GM12878 (cell line): ENCODE results near the gene PHF11. TPM values are rescaled to one million over a fixed set of nuclear protein-coding genes. Genes with fewer than 3 reads are reported as not detected.

ENCODE experiments used
- ASH2L ChIP-seq: fragments of 300-600, 200-600 bp; sonication (generic); IDR thresholded peaks from 2 replicates; pipeline ENCODE4 v1.6.1; 2017; ENCODE audit warnings: low read depth, mild to moderate bottlenecking, borderline replicate concordance
- CEBPZ ChIP-seq: fragments of 150-350 bp; IDR thresholded peaks from 2 replicates; pipeline ENCODE4 v1.6.1; 2016; ENCODE audit warnings: low read depth, low read length
- CREM ChIP-seq: IDR thresholded peaks from 2 replicates; pipeline ENCODE4 v1.6.1; 2014; ENCODE audit warnings: antibody characterized with exemption, low read depth
- EED ChIP-seq: sonication (generic); IDR thresholded peaks from 2 replicates; pipeline ENCODE4 v1.6.1; 2016; ENCODE audit warnings: antibody characterized with exemption, low read depth
- FOXM1 ChIP-seq: IDR thresholded peaks from 2 replicates; pipeline ENCODE4 v1.6.1; 2012; ENCODE audit warnings: low read depth, mild to moderate bottlenecking, inconsistent platforms, low read length, moderate library complexity
- JUNB ChIP-seq: IDR thresholded peaks from 2 replicates; pipeline ENCODE4 v1.6.1; 2016; ENCODE audit warnings: antibody characterized with exemption, mild to moderate bottlenecking
- JUND ChIP-seq: IDR thresholded peaks from 2 replicates; pipeline ENCODE4 v1.6.1; 2012; ENCODE audit warnings: low read depth, mild to moderate bottlenecking, low read length, improper control_type of control experiment, moderate library complexity
- NKRF ChIP-seq: fragments of 450-650 bp; conservative IDR thresholded peaks from 2 replicates; pipeline ENCODE4 v1.6.1; 2017; ENCODE audit warnings: mild to moderate bottlenecking, moderate library complexity
- PAX5 ChIP-seq: IDR thresholded peaks from 2 replicates; pipeline ENCODE4 v1.6.1; 2011; ENCODE audit warnings: low read depth, low read length, borderline replicate concordance
- SRF ChIP-seq, 2 experiments: IDR thresholded peaks; 2 replicates each; pipeline ENCODE4 v1.6.1; 2011; ENCODE audit warnings: low read depth in 2 of 2, low read length in 2 of 2, mild to moderate bottlenecking in 1 of 2, moderate library complexity in 1 of 2
- STAT3 ChIP-seq: IDR thresholded peaks from 2 replicates; pipeline ENCODE4 v1.6.1; 2011; ENCODE audit warnings: low read depth, low read length, improper control_type of control experiment
- ZNF217 ChIP-seq: fragments of 450-650 bp; IDR thresholded peaks from 2 replicates; pipeline ENCODE4 v1.6.1; 2017; ENCODE audit warnings: antibody characterized with exemption, mild to moderate bottlenecking
- ZSCAN29 ChIP-seq: fragments of 450-650 bp; IDR thresholded peaks from 2 replicates; pipeline ENCODE4 v1.6.1; 2017; ENCODE audit warnings: mild to moderate bottlenecking, moderate library complexity
- polyA plus RNA-seq, 11 experiments: library from polyadenylated mRNA; depleted of rRNA in 4 of 11; unstranded in 6 of 11; stranded (reverse) in 5 of 11; fragments of >200 nt; fragmentation: Nextera tagmentation in 4 of 11; fragmentation: Illumina TruSeq in 1 of 11; extraction: Ambion mirVana in 4 of 11; extraction: Trizol in 1 of 11; gene quantifications; 1 replicate in 1 of 11; 2 replicates in 10 of 11; pipeline versions ENCODE4 v1.2.1 to v1.2.3, GENCODE V29; 2011 to 2016; ENCODE audit warnings: inconsistent platforms in 2 of 11, missing spikeins in 2 of 11, low read depth in 1 of 11
- total RNA-seq, 4 experiments: library from RNA; depleted of rRNA in 3 of 4; stranded (reverse); fragments of >200 nt in 3 of 4; fragmentation: Illumina TruSeq in 1 of 4; extraction: Trizol in 1 of 4; gene quantifications; 2 replicates each; pipeline versions ENCODE4 v1.2.1 to v1.2.3, GENCODE V29; 2013 to 2021
- TF ChIP-seq, protein P1 (sequence below): IDR thresholded peaks from 2 replicates; pipeline ENCODE4 v1.6.1; 2012; ENCODE audit warnings: low read length, inconsistent platforms
- TF ChIP-seq, protein P2 (sequence below): IDR thresholded peaks from 2 replicates; pipeline ENCODE4 v1.6.1; 2012; ENCODE audit warnings: low read depth, low read length, improper control_type of control experiment
- TF ChIP-seq, protein P3 (sequence below): fragments of 450-650 bp; IDR thresholded peaks from 2 replicates; pipeline ENCODE4 v1.6.1; 2017; ENCODE audit warnings: mild to moderate bottlenecking, low read depth, inconsistent platforms; ENCODE audit not compliant: poor library complexity, severe bottlenecking
- TF ChIP-seq, protein P4 (sequence below): fragments of 450-650 bp; IDR thresholded peaks from 2 replicates; pipeline ENCODE4 v1.6.1; 2017; ENCODE audit warnings: low read depth, mild to moderate bottlenecking, moderate library complexity

The PHF11 gene
- total and polyA plus RNA-seq, 10 of the 15 experiments (the other 5 are each of a cell fraction or from before 2014, with no cell fraction given), result 16.9 to 77.3 (median 32.7) TPM

DNA sequence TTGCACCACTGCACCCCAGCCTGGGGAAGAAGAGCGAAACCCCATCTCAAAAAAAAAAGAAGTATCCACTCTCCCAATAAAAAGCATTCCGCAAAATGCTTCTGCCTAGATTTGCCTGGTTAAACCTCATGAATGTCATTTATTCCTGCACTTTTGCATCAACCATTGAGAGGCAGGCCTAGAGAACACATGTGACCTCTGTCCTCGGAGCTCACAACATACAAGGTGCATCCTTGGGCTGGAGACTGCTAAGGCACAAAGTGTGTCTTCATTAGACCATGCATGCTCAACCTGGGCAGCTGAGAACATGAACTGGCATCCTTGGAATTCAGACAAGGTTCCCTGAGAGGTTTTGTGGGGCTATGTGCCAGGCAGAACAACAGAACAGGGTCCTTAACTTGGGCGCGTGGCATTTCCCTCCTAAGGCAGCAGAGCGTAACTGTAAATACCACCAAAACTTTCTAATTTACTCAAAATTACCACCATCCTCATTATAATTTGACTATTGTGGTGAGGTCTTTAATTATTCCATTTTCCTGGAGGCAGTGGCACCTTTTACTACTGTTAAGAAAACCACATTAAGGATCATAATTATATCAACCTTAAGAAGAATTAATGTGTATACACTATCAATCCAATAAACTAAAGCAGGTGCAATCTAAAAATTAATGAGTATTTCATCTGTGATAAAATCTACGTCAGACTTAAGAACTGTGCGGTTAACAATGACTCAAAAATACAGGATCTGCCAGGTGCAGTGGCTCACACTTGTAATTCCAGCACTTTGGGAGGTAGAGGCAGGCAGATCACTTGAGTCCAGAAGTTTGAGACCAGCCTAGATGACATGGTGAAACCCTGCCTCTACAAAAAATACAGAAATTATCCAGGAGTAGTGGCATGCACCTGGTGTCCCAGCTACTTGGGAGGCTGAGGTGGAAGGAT, 75.8 kb downstream of the PHF11 start (continued):
- TF ChIP-seq, protein P1, sequence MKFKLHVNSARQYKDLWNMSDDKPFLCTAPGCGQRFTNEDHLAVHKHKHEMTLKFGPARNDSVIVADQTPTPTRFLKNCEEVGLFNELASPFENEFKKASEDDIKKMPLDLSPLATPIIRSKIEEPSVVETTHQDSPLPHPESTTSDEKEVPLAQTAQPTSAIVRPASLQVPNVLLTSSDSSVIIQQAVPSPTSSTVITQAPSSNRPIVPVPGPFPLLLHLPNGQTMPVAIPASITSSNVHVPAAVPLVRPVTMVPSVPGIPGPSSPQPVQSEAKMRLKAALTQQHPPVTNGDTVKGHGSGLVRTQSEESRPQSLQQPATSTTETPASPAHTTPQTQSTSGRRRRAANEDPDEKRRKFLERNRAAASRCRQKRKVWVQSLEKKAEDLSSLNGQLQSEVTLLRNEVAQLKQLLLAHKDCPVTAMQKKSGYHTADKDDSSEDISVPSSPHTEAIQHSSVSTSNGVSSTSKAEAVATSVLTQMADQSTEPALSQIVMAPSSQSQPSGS, result peak; percentile 38; the same call in 1 of the 2 replicates
- peak; percentile 60 for TF ChIP-seq EED
- TF ChIP-seq PAX5, result peak; percentile 99
- peak; percentile 88 for TF ChIP-seq JUNB
- 0 out of 2 replicates have a peak, but pooled peaks have one; percentile 37 for TF ChIP-seq FOXM1
- no peak for TF ChIP-seq NKRF
- TF ChIP-seq ZNF217, result peak; percentile 96
- TF ChIP-seq CREM, result peak; percentile 55
- TF ChIP-seq, protein P2, sequence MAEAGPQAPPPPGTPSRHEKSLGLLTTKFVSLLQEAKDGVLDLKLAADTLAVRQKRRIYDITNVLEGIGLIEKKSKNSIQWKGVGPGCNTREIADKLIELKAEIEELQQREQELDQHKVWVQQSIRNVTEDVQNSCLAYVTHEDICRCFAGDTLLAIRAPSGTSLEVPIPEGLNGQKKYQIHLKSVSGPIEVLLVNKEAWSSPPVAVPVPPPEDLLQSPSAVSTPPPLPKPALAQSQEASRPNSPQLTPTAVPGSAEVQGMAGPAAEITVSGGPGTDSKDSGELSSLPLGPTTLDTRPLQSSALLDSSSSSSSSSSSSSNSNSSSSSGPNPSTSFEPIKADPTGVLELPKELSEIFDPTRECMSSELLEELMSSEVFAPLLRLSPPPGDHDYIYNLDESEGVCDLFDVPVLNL, result no peak
- TF ChIP-seq ZSCAN29, result no peak
- TF ChIP-seq, protein P3, sequence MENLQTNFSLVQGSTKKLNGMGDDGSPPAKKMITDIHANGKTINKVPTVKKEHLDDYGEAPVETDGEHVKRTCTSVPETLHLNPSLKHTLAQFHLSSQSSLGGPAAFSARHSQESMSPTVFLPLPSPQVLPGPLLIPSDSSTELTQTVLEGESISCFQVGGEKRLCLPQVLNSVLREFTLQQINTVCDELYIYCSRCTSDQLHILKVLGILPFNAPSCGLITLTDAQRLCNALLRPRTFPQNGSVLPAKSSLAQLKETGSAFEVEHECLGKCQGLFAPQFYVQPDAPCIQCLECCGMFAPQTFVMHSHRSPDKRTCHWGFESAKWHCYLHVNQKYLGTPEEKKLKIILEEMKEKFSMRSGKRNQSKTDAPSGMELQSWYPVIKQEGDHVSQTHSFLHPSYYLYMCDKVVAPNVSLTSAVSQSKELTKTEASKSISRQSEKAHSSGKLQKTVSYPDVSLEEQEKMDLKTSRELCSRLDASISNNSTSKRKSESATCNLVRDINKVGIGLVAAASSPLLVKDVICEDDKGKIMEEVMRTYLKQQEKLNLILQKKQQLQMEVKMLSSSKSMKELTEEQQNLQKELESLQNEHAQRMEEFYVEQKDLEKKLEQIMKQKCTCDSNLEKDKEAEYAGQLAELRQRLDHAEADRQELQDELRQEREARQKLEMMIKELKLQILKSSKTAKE, result peak; percentile 19
- TF ChIP-seq, protein P4, sequence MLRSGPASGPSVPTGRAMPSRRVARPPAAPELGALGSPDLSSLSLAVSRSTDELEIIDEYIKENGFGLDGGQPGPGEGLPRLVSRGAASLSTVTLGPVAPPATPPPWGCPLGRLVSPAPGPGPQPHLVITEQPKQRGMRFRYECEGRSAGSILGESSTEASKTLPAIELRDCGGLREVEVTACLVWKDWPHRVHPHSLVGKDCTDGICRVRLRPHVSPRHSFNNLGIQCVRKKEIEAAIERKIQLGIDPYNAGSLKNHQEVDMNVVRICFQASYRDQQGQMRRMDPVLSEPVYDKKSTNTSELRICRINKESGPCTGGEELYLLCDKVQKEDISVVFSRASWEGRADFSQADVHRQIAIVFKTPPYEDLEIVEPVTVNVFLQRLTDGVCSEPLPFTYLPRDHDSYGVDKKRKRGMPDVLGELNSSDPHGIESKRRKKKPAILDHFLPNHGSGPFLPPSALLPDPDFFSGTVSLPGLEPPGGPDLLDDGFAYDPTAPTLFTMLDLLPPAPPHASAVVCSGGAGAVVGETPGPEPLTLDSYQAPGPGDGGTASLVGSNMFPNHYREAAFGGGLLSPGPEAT, result peak; percentile 23; the same call in 1 of the 2 replicates
- no peak for TF ChIP-seq CEBPZ
- TF ChIP-seq ASH2L, result no peak
- no peak for TF ChIP-seq STAT3
- TF ChIP-seq JUND, result no peak
- no peak for TF ChIP-seq SRF (IDR thresholded peaks at IDR 0.05; ENCODE audit: low read depth in 2 of 2, low read length in 2 of 2)
